ENCODE measurements around the gene TMEM59. TPM values are rescaled to one million over a fixed set of nuclear protein-coding genes. Genes with fewer than 3 reads are reported as not detected.
A peak's percentile ranks its signal among the peaks of the same experiment; 100 is the strongest.
"Not testable (repeated sequence)": the region's sequence is repeated elsewhere in the genome, so short reads cannot be mapped to it uniquely, and the experiment has no call there.

Gene TMEM59
- total RNA-seq, 1 donor from 2014 or later, result 103 TPM

GRCh38 chr1:54051933-54052430 lies 1.0 kb downstream of the TMEM59 start:
- Mint-ChIP-seq H3K27ac (ENCODE audit: unreplicated experiment) (no peak overlapping the region), H3K4me1 (peaks cover 12% of the 10 kb centered on the region), H3K36me3 (ENCODE audit: low read depth) (no peaks in the 10 kb centered on the region), H3K4me3 (no peak overlapping the region), H3K9me3 (no peaks in the 10 kb centered on the region), H3K27me3 (ENCODE audit: low read depth) (no peaks in the 10 kb centered on the region)
- no peak for DNase-seq (ENCODE audit: low read depth, low spot score)
- TF ChIP-seq CTCF (conservative IDR thresholded peaks at IDR 0.05), result no peak

GRCh38 chr1:54050435-54050834 lies 2.6 kb downstream of the TMEM59 start:
- DNase-seq (ENCODE audit: low read depth, low spot score); H3K36me3 Mint-ChIP-seq (ENCODE audit: low read depth); H3K27ac Mint-ChIP-seq (ENCODE audit: unreplicated experiment); H3K9me3 Mint-ChIP-seq; H3K27me3 Mint-ChIP-seq (ENCODE audit: low read depth): not testable (repeated sequence)
- H3K4me3 Mint-ChIP-seq, result peak overlapping the region; percentile 50
- peaks cover 10% of the 10 kb centered on the region for H3K4me1 Mint-ChIP-seq

GRCh38 chr1:54047384-54048305 lies 5.4 kb downstream of the TMEM59 start:
- Mint-ChIP-seq H3K27ac (ENCODE audit: unreplicated experiment) (no peak overlapping the region), H3K27me3 (ENCODE audit: low read depth) (no peaks in the 10 kb centered on the region)
- TF ChIP-seq CTCF (conservative IDR thresholded peaks at IDR 0.05), result no peak

GRCh38 chr1:54046671-54047383 lies 6.2 kb downstream of the TMEM59 start:
- H3K27me3 Mint-ChIP-seq (ENCODE audit: low read depth), result no peaks in the 10 kb centered on the region

More at GRCh38 chr1:54047384-54048305, 5.4 kb downstream of the TMEM59 start:
- Mint-ChIP-seq H3K4me1 (no peaks in the 10 kb centered on the region), H3K9me3 (no peaks in the 10 kb centered on the region), H3K36me3 (ENCODE audit: low read depth) (no peaks in the 10 kb centered on the region), H3K4me3 (no peak overlapping the region)
- DNase-seq (ENCODE audit: low read depth, low spot score), result no peak

GRCh38 chr1:54045496-54045895 lies 7.5 kb downstream of the TMEM59 start:
- H3K4me3 Mint-ChIP-seq, result no peak overlapping the region
- H3K27ac Mint-ChIP-seq (ENCODE audit: unreplicated experiment), result no peak overlapping the region
- H3K36me3 Mint-ChIP-seq (ENCODE audit: low read depth), result no peaks in the 10 kb centered on the region
- H3K27me3 Mint-ChIP-seq (ENCODE audit: low read depth), result no peaks in the 10 kb centered on the region
- DNase-seq (ENCODE audit: low read depth, low spot score), result no peak
- no peaks in the 10 kb centered on the region for H3K9me3 Mint-ChIP-seq
- no peak for TF ChIP-seq CTCF (conservative IDR thresholded peaks at IDR 0.05)
- no peaks in the 10 kb centered on the region for H3K4me1 Mint-ChIP-seq

More at GRCh38 chr1:54046671-54047383, 6.2 kb downstream of the TMEM59 start:
- Mint-ChIP-seq H3K36me3 (ENCODE audit: low read depth) (no peaks in the 10 kb centered on the region), H3K4me1 (no peaks in the 10 kb centered on the region), H3K27ac (ENCODE audit: unreplicated experiment) (no peak overlapping the region), H3K9me3 (no peaks in the 10 kb centered on the region), H3K4me3 (no peak overlapping the region)
- DNase-seq (ENCODE audit: low read depth, low spot score), result no peak
- TF ChIP-seq CTCF (conservative IDR thresholded peaks at IDR 0.05), result no peak

Data from neural crest cell (in vitro differentiated cells).